ENCODE results near the gene NCCRP1.

DNA sequence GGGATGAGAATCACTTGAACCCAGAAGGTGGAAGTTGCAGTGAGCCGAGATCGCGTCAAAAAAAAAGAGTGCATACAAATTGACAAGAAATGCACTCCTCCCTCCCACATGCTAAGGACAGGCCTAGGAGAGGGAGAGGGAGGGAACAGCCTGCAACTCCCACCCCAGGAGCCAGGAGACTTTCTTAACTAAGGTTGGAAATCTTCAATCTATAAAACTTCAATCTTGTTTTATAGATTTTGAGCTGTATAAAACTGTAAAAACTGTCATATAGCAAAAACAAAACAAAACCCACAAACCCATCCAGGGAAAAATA, 8.6 kb downstream of the NCCRP1 start:
- TF ChIP-seq, protein P1, sequence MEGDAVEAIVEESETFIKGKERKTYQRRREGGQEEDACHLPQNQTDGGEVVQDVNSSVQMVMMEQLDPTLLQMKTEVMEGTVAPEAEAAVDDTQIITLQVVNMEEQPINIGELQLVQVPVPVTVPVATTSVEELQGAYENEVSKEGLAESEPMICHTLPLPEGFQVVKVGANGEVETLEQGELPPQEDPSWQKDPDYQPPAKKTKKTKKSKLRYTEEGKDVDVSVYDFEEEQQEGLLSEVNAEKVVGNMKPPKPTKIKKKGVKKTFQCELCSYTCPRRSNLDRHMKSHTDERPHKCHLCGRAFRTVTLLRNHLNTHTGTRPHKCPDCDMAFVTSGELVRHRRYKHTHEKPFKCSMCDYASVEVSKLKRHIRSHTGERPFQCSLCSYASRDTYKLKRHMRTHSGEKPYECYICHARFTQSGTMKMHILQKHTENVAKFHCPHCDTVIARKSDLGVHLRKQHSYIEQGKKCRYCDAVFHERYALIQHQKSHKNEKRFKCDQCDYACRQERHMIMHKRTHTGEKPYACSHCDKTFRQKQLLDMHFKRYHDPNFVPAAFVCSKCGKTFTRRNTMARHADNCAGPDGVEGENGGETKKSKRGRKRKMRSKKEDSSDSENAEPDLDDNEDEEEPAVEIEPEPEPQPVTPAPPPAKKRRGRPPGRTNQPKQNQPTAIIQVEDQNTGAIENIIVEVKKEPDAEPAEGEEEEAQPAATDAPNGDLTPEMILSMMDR (IDR thresholded peaks at IDR 0.05; ENCODE audit: poor library complexity, severe bottlenecking) = no peak
- TF ChIP-seq RAD21 (conservative IDR thresholded peaks at IDR 0.05) = no peak
